ENCODE measurements around the gene RBM20. TPM values are rescaled to one million over a fixed set of nuclear protein-coding genes. Genes with fewer than 3 reads are reported as not detected.

Gene RBM20
- total and polyA plus RNA-seq, 10 of the 15 experiments (the other 5 are each of a cell fraction or from before 2014, with no cell fraction given) = 0.04 to 0.26 (median 0.15) TPM

- H3K79me2 ChIP-seq (ENCODE audit: control insufficient read depth, insufficient read depth, low read length) = no peaks in the 10 kb centered on the region
- H3K27me3 ChIP-seq (replicated peaks in 1 of 2; ENCODE audit: control insufficient read depth in 2 of 2, insufficient read depth in 2 of 2, low read length in 1 of 2) = no peaks in the 10 kb centered on the region
- SMC1A ChIA-PET (ENCODE audit: uncharacterized antibody, unreplicated experiment) = interaction anchor here (0.7 to 10.8 kb wide), 15 partner anchors 8 to 109 kb away, joined by 3 to 57 read pairs (median 5); no protein-coding TSS in a partner anchor
These were observed 174.4 kb downstream of the RBM20 start for GRCh38 chr10:110818311-110819256.

More at GRCh38 chr10:110818311-110819256, 174.4 kb downstream of the RBM20 start:
- no peak overlapping the region for H3K4me3 ChIP-seq
- no peaks in the 10 kb centered on the region for H3K36me3 ChIP-seq (ENCODE audit: control insufficient read depth in 2 of 2, insufficient read depth in 2 of 2, low read length in 1 of 2)
- no peak overlapping the region for H3K9ac ChIP-seq (ENCODE audit: control insufficient read depth, insufficient read depth, low read length)
- no peaks in the 10 kb centered on the region for H3K9me3 ChIP-seq (replicated peaks; ENCODE audit: control insufficient read depth, insufficient read depth, low read length)
- ATAC-seq = no peak
- H3K4me1 ChIP-seq (ENCODE audit: control insufficient read depth, insufficient read depth, low read length) = peaks cover 32% of the 10 kb centered on the region
- 82% methylated on average over 8 of the region's 8 CpGs for WGBS (ENCODE audit: insufficient coverage, insufficient replicate concordance, low lambda C conversion rate, missing lambda C conversion rate)
- ChIA-PET RAD21 (ENCODE audit: unreplicated experiment) (interaction anchor here (0.7 to 4.0 kb wide), 9 partner anchors 15 to 100 kb away, joined by 3 to 24 read pairs (median 3); partner anchors contain the start of genes BBIP1 and SHOC2), POLR2A (interaction anchor here (0.6 to 1.8 kb wide), 7 partner anchors 11 to 1912 kb away, joined by 3 to 7 read pairs (median 5); no protein-coding TSS in a partner anchor), CTCF (interaction anchor here (0.8 to 1.3 kb wide), 5 partner anchors 10 to 41 kb away, joined by 3 to 9 read pairs (median 6); no protein-coding TSS in a partner anchor)
- H2AFZ ChIP-seq (ENCODE audit: control insufficient read depth, low read depth, low read length) = no peak overlapping the region
- no TSS peak for BruUV-seq (replicated peaks)
- H4K20me1 ChIP-seq (ENCODE audit: control insufficient read depth, insufficient read depth) = no peaks in the 10 kb centered on the region
- intact Hi-C loops (cut with micrococcal nuclease; ENCODE audit: unreplicated experiment) (no loop called here), in situ Hi-C loops (cut with MboI) (no loop called here)
- TF ChIP-seq SREBF2 (IDR thresholded peaks at IDR 0.05; ENCODE audit: low read length) (no peak), PBX3 (IDR thresholded peaks at IDR 0.05; ENCODE audit: insufficient replicate concordance, low read depth, low read length) (no peak), TBL1XR1 (IDR thresholded peaks at IDR 0.05; ENCODE audit: low read depth, low read length) (no peak), CHD1 (IDR thresholded peaks at IDR 0.05; ENCODE audit: low read depth, low read length) (no peak), BACH1 (IDR thresholded peaks at IDR 0.05; ENCODE audit: borderline replicate concordance) (no peak), POLR2A (IDR thresholded peaks at IDR 0.05; ENCODE audit: low read depth, low read length) (no peak), IRF4 (IDR thresholded peaks at IDR 0.05; ENCODE audit: low read depth, low read length) (no peak), NR2F1 (conservative IDR thresholded peaks at IDR 0.05) (no peak), NFYB (IDR thresholded peaks at IDR 0.05; ENCODE audit: insufficient read depth, low read depth, low read length) (no peak), ZNF207 (IDR thresholded peaks at IDR 0.05; ENCODE audit: borderline replicate concordance) (no peak), NFXL1 (IDR thresholded peaks at IDR 0.05; ENCODE audit: borderline replicate concordance) (no peak), BMI1 (IDR thresholded peaks at IDR 0.05; ENCODE audit: borderline replicate concordance) (no peak), GATAD2B (conservative IDR thresholded peaks at IDR 0.05; ENCODE audit: low read depth) (no peak), SMARCA5 (IDR thresholded peaks at IDR 0.05) (no peak), MYB (IDR thresholded peaks at IDR 0.05; ENCODE audit: borderline replicate concordance, low read depth, low read length) (no peak), FOS (IDR thresholded peaks at IDR 0.05; ENCODE audit: borderline replicate concordance, extremely low read depth, insufficient read length) (no peak), CEBPB (IDR thresholded peaks at IDR 0.05; ENCODE audit: borderline replicate concordance in 1 of 2, low read depth in 2 of 2, low read length in 2 of 2) (no peak), NR2C2 (IDR thresholded peaks at IDR 0.05; ENCODE audit: borderline replicate concordance, control insufficient read depth, insufficient read length, low read depth) (no peak)
- H3K27ac ChIP-seq (ENCODE audit: control insufficient read depth, insufficient read depth) = no peak overlapping the region
- FAIRE-seq = no peak
- no peak overlapping the region for H3K4me2 ChIP-seq (ENCODE audit: control insufficient read depth, insufficient read depth)
- no peak for DNase-seq (ENCODE audit: low read depth, low spot score)

Measured in GM12878 (cell line).